Left ventricle myocardium inferior (tissue), 1 donor: ENCODE data around the gene ELAVL4. TPM values are rescaled to one million over a fixed set of nuclear protein-coding genes. Genes with fewer than 3 reads are reported as not detected.

Experiments used
- DNase-seq: peaks from one replicate; pipeline ENCODE4 v3.0.0-alpha.2; 2020
- H3K27ac ChIP-seq: fragments of 200-600 bp; replicated peaks from 2 replicates; pipeline ENCODE4 v1.8.0; 2021
- H3K27me3 ChIP-seq: fragments of 200-600 bp; 2 replicates; pipeline ENCODE4 v1.8.0; 2021; ENCODE audit warnings: low read depth
- H3K36me3 ChIP-seq: fragments of 200-600 bp; 2 replicates; pipeline ENCODE4 v1.8.0; 2021
- H3K4me1 ChIP-seq: fragments of 200-600 bp; 2 replicates; pipeline ENCODE4 v1.8.0; 2021
- H3K4me3 ChIP-seq: fragments of 200-600 bp; 2 replicates; pipeline ENCODE4 v1.8.0; 2021; ENCODE audit warnings: mild to moderate bottlenecking, moderate library complexity
- H3K9me3 ChIP-seq: fragments of 200-600 bp; replicated peaks from 2 replicates; pipeline ENCODE4 v1.8.0; 2021
- CTCF ChIP-seq: fragments of 200-600 bp; IDR thresholded peaks from 2 replicates; pipeline ENCODE4 v1.8.0; 2021; ENCODE audit warnings: antibody characterized with exemption, mild to moderate bottlenecking, borderline replicate concordance
- intact Hi-C: fragments of 100-400 bp; cut with micrococcal nuclease; formaldehyde crosslinking; loops from one replicate; pipeline ENCODE4 v1.11.0; 2022
- total RNA-seq: library from RNA; stranded (reverse); fragmentation: NEBNext Ultra II Directional; extraction: Animal tissue kit (Norgen Biotek cat#: 25700); gene quantifications from one replicate; pipeline ENCODE4 v1.2.1, GENCODE V29; 2021
- donor health status: DM: no; HTN: yes; CAD: no; lungs with severe emphysema.

ELAVL4 gene
- total RNA-seq, 1 donor from 2014 or later: not detected

- Histone ChIP-seq H3K9me3 (no peaks in the 10 kb centered on the region), H3K4me3 (no peak overlapping the region), H3K27ac (no peak overlapping the region), H3K36me3 (no peaks in the 10 kb centered on the region), H3K4me1 (no peaks in the 10 kb centered on the region), H3K27me3 (peaks cover 7% of the 10 kb centered on the region)
- TF ChIP-seq CTCF: no peak
- DNase-seq: no peak
- intact Hi-C loops: no loop called here
These were observed 10.9 kb upstream of the ELAVL4 start for GRCh38 chr1:50097791-50098190.

GRCh38 chr1:50098591-50099021, 10.1 kb upstream of the ELAVL4 start:
- H3K9me3 ChIP-seq: no peaks in the 10 kb centered on the region
- DNase-seq: no peak
- no peak overlapping the region for H3K27ac ChIP-seq
- no peak for TF ChIP-seq CTCF
- peaks cover 9% of the 10 kb centered on the region for H3K27me3 ChIP-seq
- H3K4me3 ChIP-seq: no peak overlapping the region
- no peaks in the 10 kb centered on the region for H3K4me1 ChIP-seq
- no peaks in the 10 kb centered on the region for H3K36me3 ChIP-seq
- intact Hi-C loops: no loop called here

- no peak for TF ChIP-seq CTCF
- Histone ChIP-seq H3K27ac (no peak overlapping the region), H3K9me3 (no peaks in the 10 kb centered on the region), H3K27me3 (peaks cover 18% of the 10 kb centered on the region), H3K36me3 (no peaks in the 10 kb centered on the region), H3K4me3 (no peak overlapping the region), H3K4me1 (no peaks in the 10 kb centered on the region)
- intact Hi-C loops: no loop called here
- no peak for DNase-seq
These were observed 9.1 kb upstream of the ELAVL4 start for GRCh38 chr1:50099654-50100053.

GRCh38 chr1:50103615-50104081, 5.1 kb upstream of the ELAVL4 start:
- H3K27me3 ChIP-seq: peaks cover 47% of the 10 kb centered on the region

GRCh38 chr1:50105433-50105832, 3.3 kb upstream of the ELAVL4 start:
- Histone ChIP-seq H3K4me3 (no peak overlapping the region), H3K4me1 (peaks cover 4% of the 10 kb centered on the region), H3K27ac (no peak overlapping the region), H3K27me3 (peaks cover 64% of the 10 kb centered on the region), H3K9me3 (no peaks in the 10 kb centered on the region), H3K36me3 (no peaks in the 10 kb centered on the region)
- intact Hi-C loops: no loop called here
- TF ChIP-seq CTCF: no peak
- DNase-seq: no peak

More at GRCh38 chr1:50103615-50104081, 5.1 kb upstream of the ELAVL4 start:
- Histone ChIP-seq H3K4me3 (no peak overlapping the region), H3K27ac (no peak overlapping the region), H3K36me3 (no peaks in the 10 kb centered on the region), H3K9me3 (no peaks in the 10 kb centered on the region), H3K4me1 (no peaks in the 10 kb centered on the region)
- no peak for TF ChIP-seq CTCF
- no peak for DNase-seq
- intact Hi-C loops: no loop called here
